Measurements from ENCODE around the gene PGPEP1. TPM values are rescaled to one million over a fixed set of nuclear protein-coding genes. Genes with fewer than 3 reads are reported as not detected.
A peak's percentile ranks its signal among the peaks of the same experiment; 100 is the strongest.
"Not testable (repeated sequence)": the region's sequence is repeated elsewhere in the genome, so short reads cannot be mapped to it uniquely, and the experiment has no call there.

PGPEP1 gene
- total and polyA plus RNA-seq, 5 donors from 2014 or later: 6.7 to 39.4 (median 8.2) TPM

GRCh38 chr19:18373892-18374629, 33.7 kb downstream of the PGPEP1 start:
- no peak overlapping the region for H3K4me3 ChIP-seq (ENCODE audit: low read depth, low read length)
- peak; percentile 70 to 73 for ATAC-seq (ENCODE audit: low read depth in 2 of 2)
- Mint-ChIP-seq H3K27me3 (no peaks in the 10 kb centered on the region), H3K27ac (peak overlapping the region in 1 of 3 donors; percentile 20), H3K4me3 (peak overlapping the region in 1 of 4 donors; percentile 41), H3K9me3 (peaks cover 0 to 2% (median 0%) of the 10 kb centered on the region in 7 donors), H3K36me3 (no peaks in the 10 kb centered on the region), H3K4me1 (peaks cover 5 to 10% (median 8%) of the 10 kb centered on the region in 4 donors)
- peak; percentile 7 to 83 (median 11) for DNase-seq
- H3K9me3 ChIP-seq (ENCODE audit: control insufficient read depth in 2 of 2, low read length in 2 of 2): no peaks in the 10 kb centered on the region
- H3K4me1 ChIP-seq (ENCODE audit: control insufficient read depth, insufficient read depth, low read length, poor library complexity, severe bottlenecking): peaks cover 12% of the 10 kb centered on the region
- no peaks in the 10 kb centered on the region for H3K27me3 ChIP-seq (ENCODE audit: control insufficient read depth, insufficient read depth, low read length)
- H3K36me3 ChIP-seq (ENCODE audit: control insufficient read depth, insufficient read depth, low read length): no peaks in the 10 kb centered on the region
- no peak overlapping the region for H3K27ac ChIP-seq (ENCODE audit: insufficient read depth, low read length, poor library complexity, severe bottlenecking)

DNA sequence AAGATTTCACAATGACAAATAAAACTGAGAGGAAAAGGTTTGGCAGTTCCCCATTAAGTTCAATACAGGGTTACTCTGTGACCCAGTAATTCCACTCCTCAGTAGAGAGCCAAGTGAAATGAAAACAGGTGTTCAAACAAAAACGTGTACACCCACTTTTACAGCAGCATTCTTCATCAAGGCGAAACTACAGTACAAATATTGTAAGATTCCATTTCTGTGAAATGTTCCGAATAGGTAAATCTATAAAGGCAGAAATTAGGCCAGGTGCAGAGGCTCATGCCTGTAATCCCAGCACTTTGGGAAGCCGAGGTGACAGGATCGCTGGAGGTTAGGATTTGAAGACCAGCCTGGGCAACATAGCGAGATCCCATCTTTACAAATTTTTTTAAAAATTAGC, 36.6 kb downstream of the PGPEP1 start:
- peaks cover 5 to 10% (median 8%) of the 10 kb centered on the region in 4 donors for H3K4me1 Mint-ChIP-seq
- peaks cover 0 to 2% (median 0%) of the 10 kb centered on the region in 7 donors for H3K9me3 Mint-ChIP-seq
- H3K27ac Mint-ChIP-seq: no peak overlapping the region
- Histone ChIP-seq H3K4me1 (ENCODE audit: control insufficient read depth, insufficient read depth, low read length, poor library complexity, severe bottlenecking) (peaks cover 12% of the 10 kb centered on the region), H3K9me3 (ENCODE audit: control insufficient read depth in 2 of 2, low read length in 2 of 2) (no peaks in the 10 kb centered on the region), H3K27ac (ENCODE audit: insufficient read depth, low read length, poor library complexity, severe bottlenecking) (no peak overlapping the region), H3K36me3 (ENCODE audit: control insufficient read depth, insufficient read depth, low read length) (no peaks in the 10 kb centered on the region), H3K27me3 (ENCODE audit: control insufficient read depth, insufficient read depth, low read length) (no peaks in the 10 kb centered on the region), H3K4me3 (ENCODE audit: low read depth, low read length) (no peak overlapping the region)
- DNase-seq: no peak
- H3K4me3 Mint-ChIP-seq: no peak overlapping the region
- H3K36me3 Mint-ChIP-seq: no peaks in the 10 kb centered on the region
- ATAC-seq (ENCODE audit: low read depth in 2 of 2): no peak
- peaks cover 8% of the 10 kb centered on the region for H3K27me3 Mint-ChIP-seq

DNA sequence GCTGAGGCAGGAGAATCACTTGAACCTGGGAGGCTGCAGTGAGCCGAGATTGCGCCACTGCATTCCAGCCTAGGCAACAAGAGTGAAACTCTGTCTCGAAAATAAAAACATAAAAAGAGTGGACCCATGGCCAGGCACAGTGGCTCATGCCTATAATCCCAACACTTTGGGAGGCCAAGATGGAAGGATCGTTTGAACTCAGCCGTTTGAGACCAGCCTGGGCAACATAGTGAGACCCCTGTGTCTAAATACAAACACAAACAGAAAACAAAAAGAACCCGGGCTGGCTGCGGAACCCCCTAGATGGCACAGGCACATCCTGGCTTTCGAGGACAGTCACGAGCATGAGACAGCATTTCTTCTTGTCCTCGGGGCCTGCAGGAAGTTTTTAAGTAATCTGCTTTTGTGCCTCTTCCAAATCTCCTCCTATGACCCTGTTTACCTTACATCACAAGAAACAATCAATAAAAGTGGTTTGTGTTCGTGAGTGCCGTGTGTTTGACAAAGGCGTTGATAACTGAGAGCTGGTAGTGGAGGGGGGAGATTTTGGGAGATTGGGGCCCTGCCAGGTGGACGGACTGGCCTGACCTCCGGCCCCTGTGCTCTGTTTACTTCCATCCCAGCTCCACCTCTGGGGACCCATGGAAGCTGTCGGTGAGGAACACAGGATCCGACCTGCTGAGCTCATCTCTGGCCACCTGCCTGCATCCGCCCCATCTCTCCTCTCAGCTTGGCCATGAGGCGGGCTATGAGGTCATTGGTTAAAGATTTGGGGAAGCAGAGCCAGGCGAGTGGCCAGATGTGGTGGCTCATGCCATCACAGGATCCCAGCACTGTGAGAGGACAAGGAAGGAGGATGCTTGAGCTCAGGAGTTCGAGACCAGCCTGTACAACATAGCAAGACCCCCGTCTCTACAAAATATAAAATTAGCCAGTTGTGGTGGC, 39.7 kb downstream of the PGPEP1 start:
- no peaks in the 10 kb centered on the region for H3K4me1 Mint-ChIP-seq
- H3K36me3 ChIP-seq (ENCODE audit: control insufficient read depth, insufficient read depth, low read length): no peaks in the 10 kb centered on the region
- no peaks in the 10 kb centered on the region for H3K27me3 ChIP-seq (ENCODE audit: control insufficient read depth, insufficient read depth, low read length)
- H3K4me3 Mint-ChIP-seq: no peak overlapping the region
- DNase-seq: no peak
- no peaks in the 10 kb centered on the region for H3K36me3 Mint-ChIP-seq
- H3K27me3 Mint-ChIP-seq: peaks cover 21% of the 10 kb centered on the region
- ATAC-seq (ENCODE audit: low read depth in 2 of 2): no peak
- H3K27ac Mint-ChIP-seq: no peak overlapping the region
- no peaks in the 10 kb centered on the region for H3K4me1 ChIP-seq (ENCODE audit: control insufficient read depth, insufficient read depth, low read length, poor library complexity, severe bottlenecking)
- H3K27ac ChIP-seq (ENCODE audit: insufficient read depth, low read length, poor library complexity, severe bottlenecking): no peak overlapping the region
- H3K9me3 Mint-ChIP-seq: no peaks in the 10 kb centered on the region
- H3K9me3 ChIP-seq (ENCODE audit: control insufficient read depth in 2 of 2, low read length in 2 of 2): no peaks in the 10 kb centered on the region
- H3K4me3 ChIP-seq (ENCODE audit: low read depth, low read length): no peak overlapping the region

- peaks cover 5% of the 10 kb centered on the region for H3K27me3 ChIP-seq (ENCODE audit: control insufficient read depth, insufficient read depth, low read length)
- H3K4me1 ChIP-seq (ENCODE audit: control insufficient read depth, insufficient read depth, low read length, poor library complexity, severe bottlenecking): no peaks in the 10 kb centered on the region
- no peaks in the 10 kb centered on the region for H3K9me3 ChIP-seq (ENCODE audit: control insufficient read depth in 2 of 2, low read length in 2 of 2)
- H3K27ac Mint-ChIP-seq: no peak overlapping the region
- H3K9me3 Mint-ChIP-seq: no peaks in the 10 kb centered on the region
- H3K36me3 Mint-ChIP-seq: no peaks in the 10 kb centered on the region
- DNase-seq (no peak), ATAC-seq (ENCODE audit: low read depth in 2 of 2) (no peak)
- no peak overlapping the region for H3K4me3 Mint-ChIP-seq
- no peak overlapping the region for H3K27ac ChIP-seq (ENCODE audit: insufficient read depth, low read length, poor library complexity, severe bottlenecking)
- H3K27me3 Mint-ChIP-seq: peaks cover 23% of the 10 kb centered on the region
- H3K4me1 Mint-ChIP-seq: no peaks in the 10 kb centered on the region
- H3K4me3 ChIP-seq (ENCODE audit: low read depth, low read length): no peak overlapping the region
- H3K36me3 ChIP-seq (ENCODE audit: control insufficient read depth, insufficient read depth, low read length): no peaks in the 10 kb centered on the region
Measured at GRCh38 chr19:18380843-18381242, 40.4 kb downstream of the PGPEP1 start.

- peaks cover 0 to 11% (median 4%) of the 10 kb centered on the region in 4 donors for H3K4me1 Mint-ChIP-seq
- ATAC-seq (ENCODE audit: low read depth in 2 of 2); H3K9me3 Mint-ChIP-seq; H3K4me1 ChIP-seq (ENCODE audit: control insufficient read depth, insufficient read depth, low read length, poor library complexity, severe bottlenecking); H3K4me3 Mint-ChIP-seq; H3K36me3 Mint-ChIP-seq; H3K27ac ChIP-seq (ENCODE audit: insufficient read depth, low read length, poor library complexity, severe bottlenecking); DNase-seq; H3K36me3 ChIP-seq (ENCODE audit: control insufficient read depth, insufficient read depth, low read length); H3K9me3 ChIP-seq (ENCODE audit: control insufficient read depth in 2 of 2, low read length in 2 of 2); H3K4me3 ChIP-seq (ENCODE audit: low read depth, low read length); H3K27ac Mint-ChIP-seq: not testable (repeated sequence)
- H3K27me3 ChIP-seq (ENCODE audit: control insufficient read depth, insufficient read depth, low read length): peaks cover 11% of the 10 kb centered on the region
- peaks cover 50% of the 10 kb centered on the region for H3K27me3 Mint-ChIP-seq
Measured at GRCh38 chr19:18383622-18384021, 43.2 kb downstream of the PGPEP1 start.

DNA sequence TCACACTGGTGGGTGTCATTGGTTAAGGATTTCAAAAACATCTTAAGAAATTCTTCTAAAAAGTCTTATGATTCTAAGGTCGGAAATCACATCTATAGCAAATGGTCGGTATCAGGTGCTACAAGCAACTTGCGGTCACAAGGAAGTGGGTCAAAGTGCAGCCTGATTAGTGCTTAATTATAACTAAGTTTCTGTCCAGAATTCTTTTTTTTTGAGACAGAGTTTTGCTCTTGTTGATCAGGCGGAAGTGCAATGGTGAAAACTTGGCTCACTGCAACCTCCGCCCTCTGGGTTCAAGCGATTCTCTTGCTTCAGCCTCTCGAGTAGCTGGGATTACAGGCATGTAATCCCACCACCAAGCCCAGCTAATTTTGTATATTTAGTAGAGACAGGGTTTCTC, 44.4 kb downstream of the PGPEP1 start:
- H3K27me3 ChIP-seq (ENCODE audit: control insufficient read depth, insufficient read depth, low read length): peaks cover 11% of the 10 kb centered on the region
- Mint-ChIP-seq H3K27ac (no peak overlapping the region), H3K27me3 (peaks cover 58% of the 10 kb centered on the region)

GRCh38 chr19:18385359-18385674, 44.9 kb downstream of the PGPEP1 start:
- Histone ChIP-seq H3K27me3 (ENCODE audit: control insufficient read depth, insufficient read depth, low read length) (peaks cover 11% of the 10 kb centered on the region), H3K36me3 (ENCODE audit: control insufficient read depth, insufficient read depth, low read length) (no peaks in the 10 kb centered on the region), H3K27ac (ENCODE audit: insufficient read depth, low read length, poor library complexity, severe bottlenecking) (no peak overlapping the region), H3K4me1 (ENCODE audit: control insufficient read depth, insufficient read depth, low read length, poor library complexity, severe bottlenecking) (peaks cover 11% of the 10 kb centered on the region), H3K9me3 (ENCODE audit: control insufficient read depth in 2 of 2, low read length in 2 of 2) (no peaks in the 10 kb centered on the region), H3K4me3 (ENCODE audit: low read depth, low read length) (no peak overlapping the region)
- DNase-seq (no peak), ATAC-seq (ENCODE audit: low read depth in 2 of 2) (no peak)
- no peak overlapping the region for H3K4me3 Mint-ChIP-seq
- H3K9me3 Mint-ChIP-seq: no peaks in the 10 kb centered on the region
- H3K36me3 Mint-ChIP-seq: no peaks in the 10 kb centered on the region
- peaks cover 59% of the 10 kb centered on the region for H3K27me3 Mint-ChIP-seq
- peaks cover 0 to 14% (median 4%) of the 10 kb centered on the region in 4 donors for H3K4me1 Mint-ChIP-seq
- H3K27ac Mint-ChIP-seq: peak overlapping the region in 1 of 3 donors; percentile 32

More for the DNA sequence above, 44.4 kb downstream of the PGPEP1 start:
- H3K9me3 Mint-ChIP-seq: no peaks in the 10 kb centered on the region
- H3K4me3 Mint-ChIP-seq: no peak overlapping the region
- ATAC-seq (ENCODE audit: low read depth in 2 of 2) (no peak), DNase-seq (no peak)
- no peaks in the 10 kb centered on the region for H3K36me3 ChIP-seq (ENCODE audit: control insufficient read depth, insufficient read depth, low read length)
- no peaks in the 10 kb centered on the region for H3K36me3 Mint-ChIP-seq
- H3K4me1 Mint-ChIP-seq: peaks cover 0 to 14% (median 4%) of the 10 kb centered on the region in 4 donors
- no peak overlapping the region for H3K4me3 ChIP-seq (ENCODE audit: low read depth, low read length)
- peaks cover 11% of the 10 kb centered on the region for H3K4me1 ChIP-seq (ENCODE audit: control insufficient read depth, insufficient read depth, low read length, poor library complexity, severe bottlenecking)
- no peak overlapping the region for H3K27ac ChIP-seq (ENCODE audit: insufficient read depth, low read length, poor library complexity, severe bottlenecking)
- H3K9me3 ChIP-seq (ENCODE audit: control insufficient read depth in 2 of 2, low read length in 2 of 2): no peaks in the 10 kb centered on the region

Data from CD4-positive, CD25-positive, alpha-beta regulatory T cell (primary cell).